Parathyroid adenoma (tissue), 2 donors: ENCODE measurements around the gene LSAMP.

Experiments used
- H2AFZ ChIP-seq: fragments of 300-600 bp; sonication (generic); one replicate; pipeline ENCODE4 v1.7.0; 2017; ENCODE audit warnings: antibody characterized with exemption, mild to moderate bottlenecking
- H3K27ac ChIP-seq: fragments of 300-600 bp; sonication (generic); one replicate; pipeline ENCODE4 v1.7.0; 2017
- H3K27me3 ChIP-seq: fragments of 300-600 bp; sonication (generic); one replicate; pipeline ENCODE4 v1.7.0; 2017; ENCODE audit warnings: low read length; ENCODE audit not compliant: control insufficient read depth, insufficient read depth
- H3K36me3 ChIP-seq: fragments of 300-600 bp; sonication (generic); one replicate; pipeline ENCODE4 v1.7.0; 2017; ENCODE audit warnings: low read length; ENCODE audit not compliant: control insufficient read depth, insufficient read depth
- H3K4me1 ChIP-seq: fragments of 300-600 bp; sonication (generic); one replicate; pipeline ENCODE4 v1.7.0; 2017; ENCODE audit warnings: control low read depth
- H3K4me2 ChIP-seq: fragments of 300-600 bp; sonication (generic); one replicate; pipeline ENCODE4 v1.7.0; 2017; ENCODE audit warnings: low read length
- H3K4me3 ChIP-seq: fragments of 300-600 bp; sonication (generic); one replicate; pipeline ENCODE4 v1.7.0; 2017; ENCODE audit warnings: low read depth, low read length
- H3K79me2 ChIP-seq: fragments of 300-600 bp; sonication (generic); one replicate; pipeline ENCODE4 v1.7.0; 2017; ENCODE audit warnings: control low read depth
- H3K9ac ChIP-seq: fragments of 300-600 bp; sonication (generic); one replicate; pipeline ENCODE4 v1.7.0; 2017; ENCODE audit warnings: mild to moderate bottlenecking
- H3K9me3 ChIP-seq: fragments of 300-600 bp; sonication (generic); one replicate; pipeline ENCODE4 v1.7.0; 2017; ENCODE audit warnings: low read length; ENCODE audit not compliant: control insufficient read depth
- CTCF ChIP-seq: fragments of 300-600 bp; sonication (generic); IDR thresholded peaks from one replicate; pipeline ENCODE4 v1.7.0; 2017; ENCODE audit warnings: antibody characterized with exemption, mild to moderate bottlenecking
- donor health status: primary hyperparathyroidism.

LSAMP gene

GRCh38 chr3:115996420-115997108 lies 448.7 kb downstream of the LSAMP start:
- no peak overlapping the region for H3K9ac ChIP-seq
- H3K4me1 ChIP-seq = no peaks in the 10 kb centered on the region
- H3K27me3 ChIP-seq = no peaks in the 10 kb centered on the region
- H3K9me3 ChIP-seq = no peaks in the 10 kb centered on the region
- H3K36me3 ChIP-seq = no peaks in the 10 kb centered on the region
- TF ChIP-seq CTCF = no peak
- no peaks in the 10 kb centered on the region for H3K79me2 ChIP-seq
- H2AFZ ChIP-seq = no peak overlapping the region
- H3K4me3 ChIP-seq = no peak overlapping the region
- no peak overlapping the region for H3K4me2 ChIP-seq
- H3K27ac ChIP-seq = no peak overlapping the region

- no peak overlapping the region for H3K27ac ChIP-seq
- no peaks in the 10 kb centered on the region for H3K79me2 ChIP-seq
- H3K36me3 ChIP-seq = no peaks in the 10 kb centered on the region
- H3K9ac ChIP-seq = no peak overlapping the region
- H2AFZ ChIP-seq = no peak overlapping the region
- H3K4me3 ChIP-seq = no peak overlapping the region
- no peaks in the 10 kb centered on the region for H3K27me3 ChIP-seq
- no peak for TF ChIP-seq CTCF
- H3K9me3 ChIP-seq = no peaks in the 10 kb centered on the region
- no peaks in the 10 kb centered on the region for H3K4me1 ChIP-seq
- H3K4me2 ChIP-seq = no peak overlapping the region
Measured at GRCh38 chr3:115990669-115991068, 454.6 kb downstream of the LSAMP start.

GRCh38 chr3:115989684-115990421 lies 455.4 kb downstream of the LSAMP start:
- no peaks in the 10 kb centered on the region for H3K36me3 ChIP-seq
- no peaks in the 10 kb centered on the region for H3K79me2 ChIP-seq

GRCh38 chr3:115986555-115987207 lies 458.6 kb downstream of the LSAMP start:
- Histone ChIP-seq H2AFZ (no peak overlapping the region), H3K27ac (no peak overlapping the region), H3K9ac (no peak overlapping the region), H3K4me2 (no peak overlapping the region), H3K9me3 (no peaks in the 10 kb centered on the region), H3K4me3 (no peak overlapping the region), H3K79me2 (no peaks in the 10 kb centered on the region), H3K27me3 (no peaks in the 10 kb centered on the region), H3K4me1 (no peaks in the 10 kb centered on the region), H3K36me3 (no peaks in the 10 kb centered on the region)
- no peak for TF ChIP-seq CTCF

More at GRCh38 chr3:115989684-115990421, 455.4 kb downstream of the LSAMP start:
- TF ChIP-seq CTCF = no peak
- Histone ChIP-seq H3K27ac (no peak overlapping the region), H2AFZ (no peak overlapping the region), H3K4me2 (no peak overlapping the region), H3K4me1 (no peaks in the 10 kb centered on the region), H3K9ac (no peak overlapping the region), H3K9me3 (no peaks in the 10 kb centered on the region), H3K27me3 (no peaks in the 10 kb centered on the region), H3K4me3 (no peak overlapping the region)
